Loucy (cell line): Measurements from ENCODE around the gene TNFRSF11A.
A peak's percentile ranks its signal among the peaks of the same experiment; 100 is the strongest.

ENCODE experiments used
- H2AFZ ChIP-seq: fragments of 200-600 bp; sonication (generic); 2 replicates; pipeline ENCODE4 v1.6.0; 2016; ENCODE audit warnings: antibody characterized with exemption, mild to moderate bottlenecking, low read length, moderate library complexity
- H3F3A ChIP-seq: fragments of 200-600 bp; 2 replicates; pipeline ENCODE4 v1.6.0; 2016; ENCODE audit warnings: antibody characterized with exemption, low read depth, mild to moderate bottlenecking
- H3K27me3 ChIP-seq: fragments of 200-600 bp; sonication (generic); 2 replicates; pipeline ENCODE4 v1.6.1; 2014; ENCODE audit warnings: low read length, mild to moderate bottlenecking; ENCODE audit not compliant: insufficient read depth, poor library complexity, severe bottlenecking
- H3K36me3 ChIP-seq: fragments of 200-600 bp; sonication (generic); 2 replicates; pipeline ENCODE4 v1.6.1; 2016; ENCODE audit warnings: low read length; ENCODE audit not compliant: insufficient read depth
- H3K4me1 ChIP-seq: fragments of 200-600 bp; sonication (generic); 2 replicates; pipeline ENCODE4 v1.5.1; 2014; ENCODE audit warnings: low read length, mild to moderate bottlenecking; ENCODE audit not compliant: insufficient read depth, poor library complexity, severe bottlenecking
- H3K4me2 ChIP-seq: fragments of 200-600 bp; sonication (generic); 2 replicates; pipeline ENCODE4 v1.6.0; 2014; ENCODE audit warnings: antibody characterized with exemption, low read length, low read depth, mild to moderate bottlenecking; ENCODE audit not compliant: poor library complexity, severe bottlenecking
- H3K4me3 ChIP-seq: fragments of 200-600 bp; sonication (generic); 2 replicates; pipeline ENCODE4 v1.5.1; 2014; ENCODE audit warnings: low read length, mild to moderate bottlenecking, mixed read lengths; ENCODE audit not compliant: poor library complexity, severe bottlenecking
- H3K79me2 ChIP-seq: fragments of 200-600 bp; sonication (generic); 2 replicates; pipeline ENCODE4 v1.6.1; 2014; ENCODE audit warnings: low read length; ENCODE audit not compliant: insufficient read depth
- H3K9ac ChIP-seq: fragments of 200-600 bp; sonication (generic); 2 replicates; pipeline ENCODE4 v1.6.0; 2014; ENCODE audit warnings: mild to moderate bottlenecking, low read depth, low read length, moderate library complexity; ENCODE audit not compliant: poor library complexity, severe bottlenecking
- H3K9me2 ChIP-seq: fragments of 200-600 bp; sonication (generic); replicated peaks from 2 replicates; pipeline ENCODE4 v1.6.1; 2016; ENCODE audit warnings: low read depth, low read length, mixed read lengths
- H3K9me3 ChIP-seq: fragments of 200-600 bp; sonication (generic); 2 replicates; pipeline ENCODE4 v1.6.1; 2014; ENCODE audit warnings: mild to moderate bottlenecking, antibody characterized with exemption, low read length, low read depth; ENCODE audit not compliant: insufficient read depth
- H4K20me1 ChIP-seq: fragments of 200-600 bp; sonication (generic); 2 replicates; pipeline ENCODE4 v1.6.0; 2014; ENCODE audit warnings: antibody characterized with exemption, low read length, mild to moderate bottlenecking; ENCODE audit not compliant: insufficient read depth, poor library complexity, severe bottlenecking
- EZH2phosphoT487 ChIP-seq: fragments of 200-600 bp; IDR thresholded peaks from 2 replicates; pipeline ENCODE4 v1.6.1; 2018; ENCODE audit warnings: antibody characterized with exemption, mild to moderate bottlenecking, moderate library complexity, borderline replicate concordance
- TF ChIP-seq, protein P1 (sequence below): fragments of 200-600 bp; sonication (generic); conservative IDR thresholded peaks from 2 replicates; pipeline ENCODE4 v1.5.1; 2014; ENCODE audit warnings: mild to moderate bottlenecking, antibody characterized with exemption, low read length

The TNFRSF11A gene

GRCh38 chr18:62346333-62347088 lies 21.4 kb downstream of the TNFRSF11A start:
- peak overlapping the region; percentile 18 for H3K9ac ChIP-seq
- TF ChIP-seq, protein P1, sequence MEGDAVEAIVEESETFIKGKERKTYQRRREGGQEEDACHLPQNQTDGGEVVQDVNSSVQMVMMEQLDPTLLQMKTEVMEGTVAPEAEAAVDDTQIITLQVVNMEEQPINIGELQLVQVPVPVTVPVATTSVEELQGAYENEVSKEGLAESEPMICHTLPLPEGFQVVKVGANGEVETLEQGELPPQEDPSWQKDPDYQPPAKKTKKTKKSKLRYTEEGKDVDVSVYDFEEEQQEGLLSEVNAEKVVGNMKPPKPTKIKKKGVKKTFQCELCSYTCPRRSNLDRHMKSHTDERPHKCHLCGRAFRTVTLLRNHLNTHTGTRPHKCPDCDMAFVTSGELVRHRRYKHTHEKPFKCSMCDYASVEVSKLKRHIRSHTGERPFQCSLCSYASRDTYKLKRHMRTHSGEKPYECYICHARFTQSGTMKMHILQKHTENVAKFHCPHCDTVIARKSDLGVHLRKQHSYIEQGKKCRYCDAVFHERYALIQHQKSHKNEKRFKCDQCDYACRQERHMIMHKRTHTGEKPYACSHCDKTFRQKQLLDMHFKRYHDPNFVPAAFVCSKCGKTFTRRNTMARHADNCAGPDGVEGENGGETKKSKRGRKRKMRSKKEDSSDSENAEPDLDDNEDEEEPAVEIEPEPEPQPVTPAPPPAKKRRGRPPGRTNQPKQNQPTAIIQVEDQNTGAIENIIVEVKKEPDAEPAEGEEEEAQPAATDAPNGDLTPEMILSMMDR: no peak
- no peak for TF ChIP-seq EZH2phosphoT487
- H2AFZ ChIP-seq: peak overlapping the region; percentile 59
- no peaks in the 10 kb centered on the region for H3K79me2 ChIP-seq
- peaks cover 12% of the 10 kb centered on the region for H3K4me1 ChIP-seq
- no peaks in the 10 kb centered on the region for H4K20me1 ChIP-seq
- H3K4me2 ChIP-seq: peak overlapping the region; percentile 44
- no peaks in the 10 kb centered on the region for H3F3A ChIP-seq
- H3K36me3 ChIP-seq: no peaks in the 10 kb centered on the region
- H3K27me3 ChIP-seq: no peaks in the 10 kb centered on the region
- H3K4me3 ChIP-seq: no peak overlapping the region
- no peaks in the 10 kb centered on the region for H3K9me2 ChIP-seq
- H3K9me3 ChIP-seq: no peaks in the 10 kb centered on the region

DNA sequence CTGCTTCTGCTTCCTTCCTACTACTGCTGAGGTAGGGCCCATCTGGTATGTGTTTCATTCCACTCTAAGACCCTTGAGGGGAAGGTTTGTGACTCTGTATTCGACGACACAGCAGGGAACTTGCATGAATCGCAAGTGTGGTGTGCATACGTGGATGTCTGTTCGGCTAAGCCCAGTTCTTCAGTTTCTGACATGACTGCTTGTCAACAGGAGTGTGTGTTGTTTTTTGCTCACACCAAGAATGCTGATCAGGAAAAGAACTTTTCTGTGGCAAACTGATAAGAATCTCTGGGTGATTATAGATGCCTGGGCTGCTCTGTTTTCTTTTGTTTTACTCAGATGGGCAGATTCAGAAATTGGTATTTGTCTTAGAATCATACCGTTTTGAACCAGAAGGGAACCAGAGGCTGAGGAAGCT lies 22.0 kb downstream of the TNFRSF11A start:
- peaks cover 12% of the 10 kb centered on the region for H3K4me1 ChIP-seq
- peak overlapping the region; percentile 44 for H3K4me2 ChIP-seq
- H3K4me3 ChIP-seq: no peak overlapping the region
- no peak for TF ChIP-seq EZH2phosphoT487
- TF ChIP-seq, protein P1: no peak
- H2AFZ ChIP-seq: peak overlapping the region; percentile 59
- H3K9me3 ChIP-seq: no peaks in the 10 kb centered on the region
- H3F3A ChIP-seq: no peaks in the 10 kb centered on the region
- H3K9me2 ChIP-seq: no peaks in the 10 kb centered on the region
- H3K9ac ChIP-seq: peak overlapping the region; percentile 18
- H3K27me3 ChIP-seq: no peaks in the 10 kb centered on the region
- H4K20me1 ChIP-seq: no peaks in the 10 kb centered on the region
- no peaks in the 10 kb centered on the region for H3K36me3 ChIP-seq
- no peaks in the 10 kb centered on the region for H3K79me2 ChIP-seq

DNA sequence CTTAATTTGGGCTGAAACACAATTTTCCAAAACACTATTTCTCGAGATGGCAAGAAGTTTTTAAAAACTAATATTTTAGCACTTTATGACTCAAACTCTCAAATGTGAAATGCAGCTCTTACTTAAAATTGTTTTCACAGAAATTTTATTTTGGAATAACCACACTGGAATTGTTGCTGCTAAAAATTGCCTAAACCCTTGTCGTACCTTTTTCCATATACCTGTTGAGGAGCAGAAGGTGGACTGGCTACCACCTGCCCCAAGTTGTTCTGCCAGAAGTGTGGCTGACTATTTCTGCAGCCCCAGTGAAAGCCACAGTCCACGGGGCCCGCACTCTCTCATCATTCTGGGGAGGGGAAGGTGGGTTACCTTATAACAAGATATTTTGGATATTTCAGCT lies 23.4 kb downstream of the TNFRSF11A start:
- no peak overlapping the region for H3K4me2 ChIP-seq
- H3F3A ChIP-seq: no peaks in the 10 kb centered on the region
- no peaks in the 10 kb centered on the region for H3K79me2 ChIP-seq
- no peaks in the 10 kb centered on the region for H4K20me1 ChIP-seq
- no peaks in the 10 kb centered on the region for H3K36me3 ChIP-seq
- H3K4me1 ChIP-seq: peaks cover 12% of the 10 kb centered on the region
- no peaks in the 10 kb centered on the region for H3K9me3 ChIP-seq
- H3K4me3 ChIP-seq: no peak overlapping the region
- no peak overlapping the region for H2AFZ ChIP-seq
- TF ChIP-seq EZH2phosphoT487: no peak
- TF ChIP-seq, protein P1: no peak
- H3K27me3 ChIP-seq: no peaks in the 10 kb centered on the region
- no peak overlapping the region for H3K9ac ChIP-seq
- no peaks in the 10 kb centered on the region for H3K9me2 ChIP-seq
